NCI-H2081 treated with DMSO at 0.1 percent for 48 hours (cell line): ENCODE measurements around the gene CHRNA4.

Experiments
- DNase-seq: peaks from one replicate; lab custom pipeline; 2025; lab: John Stamatoyannopoulos, UW

CHRNA4 gene

DNA sequence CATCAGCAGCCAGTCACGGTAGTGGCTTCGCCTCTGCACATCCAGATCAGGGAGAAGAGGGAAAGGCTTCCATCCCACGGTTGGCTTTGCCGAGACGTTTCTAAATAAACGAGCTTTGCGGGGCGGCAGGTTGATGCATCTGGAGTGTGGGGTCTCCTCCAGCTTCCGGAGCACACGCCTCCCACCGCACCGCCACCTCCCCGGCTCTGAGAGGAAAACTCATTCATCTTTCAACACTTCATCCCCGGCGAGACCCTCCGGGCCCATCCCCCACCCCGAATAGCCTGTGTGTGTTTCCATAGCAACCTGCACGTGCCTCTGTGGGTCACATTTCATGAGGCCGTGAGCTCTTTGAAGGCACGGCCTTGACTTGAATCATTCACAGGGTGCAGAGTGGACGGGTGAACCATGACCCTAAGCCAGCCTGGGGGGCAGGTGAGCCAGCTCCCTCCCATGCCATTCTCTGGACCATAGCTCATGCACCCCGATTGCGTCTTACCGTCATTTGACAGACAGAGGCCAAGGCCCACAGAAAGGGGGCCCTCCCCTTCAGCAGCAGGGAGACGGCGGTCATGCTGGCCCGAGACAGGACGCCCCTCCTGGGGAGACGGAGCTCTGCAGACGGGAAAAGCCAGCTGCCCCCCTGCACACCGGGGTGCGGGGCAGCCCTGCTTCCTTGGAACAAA lies 16.2 kb upstream of the CHRNA4 start:
- no peak for DNase-seq

DNA sequence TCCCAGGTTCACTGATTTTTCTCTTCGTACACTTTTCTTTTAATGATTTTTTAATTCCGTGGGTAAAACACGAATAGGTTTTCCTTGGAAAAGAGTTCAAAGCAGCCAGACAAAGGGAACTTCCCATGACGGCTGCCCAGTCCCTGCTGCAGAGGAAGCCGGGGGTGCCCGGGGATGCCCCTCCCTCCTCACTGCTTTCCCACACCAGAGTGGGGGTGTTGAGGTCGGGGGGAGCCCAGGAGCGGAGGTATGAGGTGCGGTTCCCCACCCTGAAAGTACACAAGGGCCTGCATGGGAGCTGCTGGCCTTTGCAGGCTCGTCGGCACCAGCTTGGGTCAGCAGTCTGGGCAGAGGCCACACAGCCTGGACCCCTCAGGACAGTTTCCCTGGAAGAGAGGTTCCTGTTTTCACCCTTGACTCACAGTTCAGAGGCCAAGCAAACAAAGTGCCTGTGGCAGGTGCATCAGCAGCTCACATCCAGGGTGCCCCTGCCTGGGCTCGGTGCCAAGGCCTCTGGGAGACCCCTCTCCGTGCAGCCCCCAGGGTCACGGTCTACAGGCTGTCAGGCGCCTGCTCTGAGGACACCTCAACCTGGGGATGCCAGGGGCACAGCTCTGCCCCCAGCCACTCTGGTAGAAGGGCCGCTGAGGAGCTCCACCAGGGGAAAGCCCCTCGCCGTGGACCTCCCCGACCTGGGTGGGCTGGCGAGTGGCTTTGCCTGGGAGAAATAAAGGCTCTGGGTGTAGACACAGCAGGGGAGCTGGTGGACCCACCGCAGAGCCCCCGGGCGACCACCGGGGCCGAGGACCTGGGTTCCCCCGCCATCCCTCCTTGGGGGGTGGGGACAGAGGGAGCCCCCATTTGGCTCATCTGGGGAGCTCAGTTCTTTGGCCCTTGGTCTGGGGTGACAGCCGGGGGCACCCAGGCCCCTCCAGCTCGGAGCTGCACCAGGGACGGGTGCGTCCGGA lies 15.4 kb upstream of the CHRNA4 start:
- DNase-seq: no peak

DNA sequence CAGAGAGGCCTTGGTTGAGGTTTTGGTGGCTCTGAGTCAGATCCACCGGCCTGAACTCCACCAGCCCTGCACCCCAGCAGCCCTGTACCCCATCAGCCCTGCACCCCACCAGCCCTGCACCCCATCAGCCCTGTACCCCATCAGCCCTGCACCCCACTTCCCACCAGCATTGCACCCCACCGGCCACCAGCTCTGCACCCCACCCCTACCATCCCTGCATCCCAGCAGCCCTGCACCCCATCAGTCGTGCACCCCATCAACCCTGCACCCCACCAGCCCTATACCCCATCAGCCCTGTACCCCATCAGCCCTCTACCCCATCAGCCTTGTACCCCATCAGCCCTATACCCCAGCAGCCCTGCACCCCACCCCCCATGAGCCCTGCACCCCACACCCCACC lies 14.3 kb upstream of the CHRNA4 start:
- no peak for DNase-seq

DNA sequence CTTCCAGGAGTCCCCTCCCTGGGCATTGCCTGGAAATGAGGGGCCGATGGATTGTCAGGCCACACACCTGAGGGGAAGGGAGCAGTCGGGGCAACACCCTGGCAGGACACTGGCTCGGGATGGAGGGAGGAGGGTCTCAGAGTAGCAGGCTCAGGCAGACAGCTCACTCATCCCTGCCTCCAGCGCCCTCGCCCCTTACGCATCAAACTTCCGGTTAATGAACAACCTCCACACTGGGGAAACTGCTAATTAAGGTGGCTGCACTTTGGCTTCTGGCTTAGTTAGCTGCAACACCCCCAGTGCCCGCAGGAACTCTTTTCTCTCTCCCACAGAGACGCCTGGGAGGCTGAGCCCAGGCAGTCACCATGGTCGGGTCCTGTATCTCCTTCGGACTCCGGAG lies 13.4 kb upstream of the CHRNA4 start:
- no peak for DNase-seq

DNA sequence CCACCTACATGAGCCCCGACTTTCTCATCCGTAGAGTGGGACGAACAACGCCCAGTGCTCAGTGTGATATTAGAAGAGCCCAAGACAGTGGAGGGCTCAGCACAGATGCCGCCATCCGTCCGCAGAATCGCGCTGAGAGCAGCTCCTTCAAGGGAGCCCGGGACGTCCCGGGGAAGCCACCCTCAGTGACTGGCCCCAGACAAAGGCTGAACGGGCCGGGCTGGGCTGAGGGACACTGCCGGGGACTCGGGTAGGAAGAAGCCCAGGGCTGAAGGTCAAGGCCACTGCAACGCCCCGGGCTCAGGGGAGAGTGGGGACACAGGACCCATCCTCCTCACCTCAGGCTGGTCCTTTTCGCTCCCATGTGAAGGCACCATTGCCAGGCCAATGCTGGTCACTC lies 12.8 kb upstream of the CHRNA4 start:
- DNase-seq: no peak

DNA sequence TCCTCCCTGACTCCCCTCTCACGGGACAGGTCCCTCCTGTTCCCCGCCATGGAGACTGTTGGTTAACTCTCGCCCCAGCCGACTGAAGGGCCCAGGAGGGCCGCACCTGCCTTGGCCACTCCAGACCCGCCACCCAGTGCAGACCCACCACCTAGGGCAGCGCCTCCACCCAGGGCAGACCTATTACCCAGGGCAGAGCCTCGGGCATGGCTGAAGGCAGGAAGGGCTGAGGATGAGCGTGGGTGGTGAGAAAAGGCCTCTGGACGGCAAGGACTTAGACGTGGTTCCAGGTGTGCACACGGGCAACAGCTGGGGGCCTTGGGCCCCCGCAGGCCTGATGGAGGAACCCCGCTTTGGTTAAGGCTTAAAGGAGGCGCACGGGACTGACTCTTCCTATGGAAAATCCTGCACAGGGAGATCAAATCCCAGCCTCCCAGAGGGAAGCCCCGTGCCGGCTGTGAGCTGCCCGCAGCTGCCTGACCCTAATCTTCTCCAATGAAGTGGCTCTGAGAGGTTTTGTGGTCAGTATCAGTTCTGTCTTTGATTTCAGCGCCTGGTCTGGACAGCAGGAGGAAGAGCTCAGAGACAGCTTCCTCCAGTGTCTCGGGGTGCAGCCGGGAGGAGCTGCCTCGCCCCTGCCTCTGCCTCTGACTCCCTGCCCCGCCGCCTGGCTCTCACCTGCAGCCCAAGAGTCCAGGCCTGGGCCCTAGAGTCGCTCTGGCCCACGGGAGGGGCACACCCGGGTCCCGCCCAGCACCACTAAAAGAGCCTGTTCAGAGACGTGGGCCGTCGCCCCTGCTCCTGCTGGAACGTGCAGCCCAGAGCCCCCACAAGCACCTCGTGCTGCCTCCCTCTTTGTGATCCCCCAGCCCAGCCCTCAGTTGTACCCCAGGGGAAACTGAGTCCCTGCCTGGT lies 12.1 kb upstream of the CHRNA4 start:
- DNase-seq: no peak

DNA sequence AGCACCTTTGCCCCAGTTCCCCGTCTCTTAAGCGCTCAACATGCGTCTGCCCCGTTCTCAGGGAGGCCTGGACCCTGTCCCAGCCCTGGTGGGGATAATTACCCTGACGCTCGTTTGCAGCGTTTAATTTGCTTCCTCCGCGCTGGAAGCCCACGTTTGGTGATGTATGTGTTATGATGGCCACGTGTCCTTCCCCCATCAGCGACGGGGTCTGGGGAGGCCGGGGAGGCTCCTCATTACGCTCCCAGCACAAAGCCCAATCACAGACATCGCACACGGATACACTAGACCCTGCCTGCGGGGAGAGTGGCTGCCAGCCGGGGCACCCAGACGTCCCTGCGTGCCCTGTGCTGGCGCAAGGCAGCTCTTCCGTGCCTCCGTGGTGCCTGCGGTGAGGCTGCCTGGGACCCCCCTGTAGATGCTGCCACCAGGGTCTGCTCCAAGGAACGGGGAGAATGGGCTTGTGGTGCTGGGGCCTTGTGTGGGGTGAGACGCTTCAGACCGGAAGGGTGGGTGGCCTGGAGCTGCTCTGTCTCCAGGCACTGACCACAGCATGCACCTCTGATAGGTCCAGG lies 10.2 kb upstream of the CHRNA4 start:
- no peak for DNase-seq

DNA sequence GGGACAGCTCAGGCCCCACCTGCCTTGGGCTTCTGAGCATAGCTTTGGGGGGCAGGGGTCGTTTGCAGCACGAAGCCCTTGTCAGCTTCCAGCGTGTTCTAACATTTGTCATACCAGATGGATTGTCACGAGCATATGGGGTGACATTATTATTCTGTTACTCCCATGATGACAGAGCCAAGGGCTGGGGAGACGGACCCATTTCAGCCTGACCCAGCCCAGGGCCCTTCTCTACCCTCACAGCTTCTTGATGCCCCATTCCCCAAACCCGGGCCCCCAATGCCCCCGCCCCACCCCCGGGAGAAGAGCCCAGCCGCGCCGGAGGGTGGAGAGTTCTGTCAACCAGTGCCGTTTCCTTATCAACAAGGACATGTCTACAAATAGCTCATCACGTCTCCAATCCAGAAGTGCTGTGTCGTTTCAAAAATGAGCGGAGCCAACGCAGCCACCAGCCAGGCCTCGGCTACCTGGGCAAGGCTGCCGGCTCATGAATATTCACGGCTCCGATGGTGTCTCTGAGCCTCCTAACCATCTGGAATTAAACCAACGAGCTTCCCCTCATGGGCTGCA lies 9.6 kb upstream of the CHRNA4 start:
- DNase-seq: no peak

DNA sequence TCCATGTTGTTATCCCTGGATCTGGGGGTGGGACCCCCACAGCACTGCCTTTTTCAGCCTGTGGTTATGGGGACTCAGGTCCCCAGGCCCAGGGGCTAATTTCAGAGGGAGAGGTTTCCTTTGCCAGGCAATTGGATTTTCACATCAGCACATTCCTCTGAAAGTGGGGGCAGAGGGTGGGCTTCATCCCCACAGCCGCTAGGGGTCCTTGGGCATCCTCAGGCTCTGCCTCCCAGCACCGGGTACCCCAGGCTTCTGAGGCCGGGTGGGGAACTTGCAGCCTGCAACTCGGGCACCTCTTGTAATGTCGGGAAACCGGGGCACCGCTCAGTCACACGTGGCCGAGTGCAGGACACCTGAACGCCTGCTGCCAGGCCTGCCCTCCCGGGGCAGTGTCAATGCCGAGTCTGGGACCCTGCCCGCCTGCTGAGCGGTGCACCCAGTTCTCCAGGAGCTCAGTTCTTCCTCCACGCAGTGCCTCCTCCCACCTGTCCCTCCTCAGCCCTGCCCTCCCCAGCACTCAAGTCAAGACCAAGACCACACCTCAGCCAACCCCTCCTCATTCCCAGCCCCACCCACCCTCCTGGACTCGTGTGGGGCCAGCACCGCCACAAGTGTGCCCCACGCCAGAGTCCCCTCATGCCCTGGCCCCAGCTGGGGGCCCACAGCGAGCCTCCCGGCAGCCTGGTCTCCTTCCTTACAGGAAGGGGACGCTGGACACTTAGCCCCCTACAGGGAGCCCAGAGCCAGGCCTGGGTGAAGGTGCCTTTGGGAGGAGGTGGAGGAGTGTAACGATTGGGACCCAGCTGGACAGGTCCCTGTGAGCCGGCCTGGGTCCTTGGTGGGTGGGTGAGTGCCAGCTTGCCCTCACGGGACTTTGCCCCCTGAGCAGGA lies 8.8 kb upstream of the CHRNA4 start:
- no peak for DNase-seq

DNA sequence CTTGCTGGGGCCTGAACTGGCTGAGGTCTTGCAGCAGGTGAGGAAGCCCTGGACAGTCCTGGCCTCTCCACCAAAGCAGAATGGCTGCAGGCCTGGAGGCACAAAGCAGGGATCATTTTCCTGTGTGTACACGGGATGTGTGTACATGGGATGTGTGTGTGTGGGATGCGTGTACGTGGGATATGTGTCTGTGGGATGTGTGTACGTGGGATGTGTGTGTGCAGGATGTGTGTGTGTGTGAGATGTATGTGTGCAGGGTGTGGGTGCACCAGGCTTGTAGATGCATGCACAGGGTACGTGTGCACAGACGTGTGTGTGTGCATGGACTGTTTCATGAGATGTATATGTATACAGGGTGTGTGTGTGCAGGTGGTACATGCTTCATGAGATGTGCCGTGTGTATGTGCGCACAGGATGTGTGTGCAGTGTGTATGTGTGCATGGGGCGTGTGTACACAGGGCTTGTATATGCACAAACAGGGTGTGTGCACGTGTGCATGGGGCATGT lies 7.9 kb upstream of the CHRNA4 start:
- DNase-seq: no peak

DNA sequence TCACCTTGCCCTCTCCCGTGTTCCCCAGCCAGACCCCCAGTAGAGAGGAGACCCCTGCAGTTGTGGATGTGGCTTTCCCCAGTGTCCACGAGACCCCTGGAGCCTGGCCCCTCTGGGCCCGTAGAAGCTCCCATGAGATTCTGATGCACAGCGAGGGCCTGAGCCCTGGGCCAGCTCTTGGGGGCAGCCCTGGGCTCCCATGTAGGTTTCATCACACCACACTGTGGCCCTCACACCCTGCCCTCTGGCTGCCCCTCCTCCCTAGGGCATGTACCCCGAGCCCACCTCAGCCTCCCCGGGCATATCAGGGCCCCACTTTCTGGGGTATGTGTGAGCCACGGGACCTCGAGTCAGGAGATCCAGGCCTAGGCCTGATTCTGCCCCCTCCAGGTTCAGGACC lies 7.0 kb upstream of the CHRNA4 start:
- no peak for DNase-seq

DNA sequence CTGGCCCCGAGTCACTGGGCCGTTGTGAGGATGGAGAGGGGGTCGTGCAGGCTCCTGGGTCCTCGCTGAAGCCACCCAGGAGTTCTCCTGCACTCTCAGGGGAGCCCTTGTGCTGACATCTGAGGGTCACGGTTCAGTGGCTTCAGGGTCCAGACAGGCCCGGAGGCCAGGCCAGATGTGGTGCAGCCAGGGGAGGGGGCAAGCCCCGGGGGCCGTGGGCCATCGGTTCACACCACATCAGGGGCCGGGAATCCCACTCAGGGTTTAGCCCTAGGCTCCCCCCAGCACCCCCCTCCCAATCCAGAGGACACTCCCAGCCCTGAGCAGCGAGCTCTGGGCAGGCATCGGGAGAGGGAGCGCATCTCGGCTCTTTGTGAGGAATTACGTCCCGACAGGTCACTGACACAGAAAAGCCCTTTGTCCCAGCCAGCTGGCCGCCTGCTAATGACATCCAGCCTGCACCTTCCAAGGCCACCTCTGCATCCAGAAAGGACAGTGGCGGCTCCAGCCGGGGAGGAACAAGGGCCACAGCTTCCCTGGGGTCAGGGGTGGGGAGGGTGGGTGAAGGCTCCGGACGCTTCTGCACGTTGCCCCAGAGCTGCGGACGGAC lies 6.4 kb upstream of the CHRNA4 start:
- DNase-seq: no peak

DNA sequence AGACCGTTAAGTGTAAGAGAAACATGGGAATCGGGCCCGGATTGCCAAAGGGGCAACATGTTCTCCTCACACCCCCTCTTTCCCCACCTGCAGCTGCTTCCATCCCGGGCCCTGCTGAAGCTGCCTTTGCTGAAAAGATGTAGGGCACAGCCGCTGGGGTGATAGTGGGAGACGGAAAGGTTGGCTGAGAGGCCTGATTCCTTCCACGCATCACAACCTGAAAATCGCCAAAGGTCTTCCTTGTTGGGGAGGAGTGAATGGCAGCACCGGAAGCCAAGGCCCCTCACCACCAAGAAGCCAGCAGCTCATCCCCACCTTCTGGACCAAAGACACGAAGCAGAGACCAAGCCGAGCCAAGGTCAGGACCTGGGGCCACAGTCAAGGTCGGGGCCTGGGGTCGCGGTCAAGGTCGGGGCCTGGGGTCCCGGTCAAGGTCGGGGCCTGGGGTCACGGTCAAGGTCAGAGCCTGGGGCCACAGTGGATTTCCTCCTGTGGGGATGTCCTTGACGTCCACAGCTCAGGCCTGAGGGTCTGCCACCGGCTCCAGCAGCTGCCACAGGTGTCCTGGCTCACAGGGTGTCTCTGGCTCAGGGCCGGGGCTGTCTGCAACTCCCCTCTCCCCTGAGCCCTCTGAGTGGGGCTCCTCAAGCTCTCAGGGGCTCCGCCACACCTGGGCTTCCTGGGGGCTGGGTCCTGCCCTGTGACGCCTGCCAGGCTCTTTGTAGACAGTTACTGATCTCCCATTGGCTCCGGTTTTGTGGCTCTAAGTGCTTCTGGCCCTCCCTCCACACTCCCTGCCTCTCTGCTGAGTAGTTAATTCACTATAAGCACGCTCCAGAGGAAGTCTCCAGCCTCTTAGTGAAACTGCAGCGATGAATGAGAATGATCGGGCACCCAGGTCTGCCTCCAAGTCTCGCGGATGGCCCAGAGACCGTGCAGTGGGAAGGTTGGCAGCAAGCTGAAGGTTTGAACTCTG lies 5.5 kb upstream of the CHRNA4 start:
- DNase-seq: no peak

DNA sequence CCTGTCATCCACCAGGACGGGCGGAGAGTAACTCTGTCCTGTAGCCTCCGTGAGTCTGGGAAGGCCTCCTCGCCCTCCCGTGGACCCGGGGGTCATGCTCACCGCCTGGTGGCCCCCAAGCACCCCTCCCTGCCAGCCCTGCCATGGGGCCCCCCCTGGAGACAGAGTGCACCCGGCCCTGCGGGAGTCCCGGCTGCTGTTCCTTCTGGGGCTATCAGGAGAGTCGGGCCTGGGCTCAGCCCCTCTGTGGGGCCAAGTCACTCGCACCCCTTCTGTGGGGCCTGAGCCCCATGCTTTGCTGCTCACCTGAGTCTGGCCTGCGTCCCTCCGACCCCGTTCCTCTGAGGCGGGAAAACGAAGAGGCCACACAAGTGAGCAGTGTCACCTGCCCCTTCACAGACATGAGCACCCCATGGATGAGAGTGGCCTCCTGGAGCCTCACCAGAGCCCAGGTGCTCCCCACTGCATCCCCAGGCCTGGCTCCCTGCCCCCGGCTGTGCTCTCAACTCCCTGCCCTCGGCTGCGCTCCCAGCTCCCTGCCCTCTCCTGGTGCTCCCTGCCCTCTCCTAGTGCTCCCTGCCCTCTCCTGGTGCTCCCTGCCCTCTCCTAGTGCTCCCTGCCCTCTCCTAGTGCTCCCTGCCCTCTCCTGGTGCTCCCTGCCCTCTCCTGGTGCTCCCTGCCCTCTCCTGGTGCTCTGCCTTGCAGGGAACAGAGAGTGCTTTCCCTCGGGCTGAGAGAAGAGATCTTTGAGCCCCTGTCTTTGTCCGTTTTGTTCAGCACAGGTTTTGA lies 4.6 kb upstream of the CHRNA4 start:
- no peak for DNase-seq

DNA sequence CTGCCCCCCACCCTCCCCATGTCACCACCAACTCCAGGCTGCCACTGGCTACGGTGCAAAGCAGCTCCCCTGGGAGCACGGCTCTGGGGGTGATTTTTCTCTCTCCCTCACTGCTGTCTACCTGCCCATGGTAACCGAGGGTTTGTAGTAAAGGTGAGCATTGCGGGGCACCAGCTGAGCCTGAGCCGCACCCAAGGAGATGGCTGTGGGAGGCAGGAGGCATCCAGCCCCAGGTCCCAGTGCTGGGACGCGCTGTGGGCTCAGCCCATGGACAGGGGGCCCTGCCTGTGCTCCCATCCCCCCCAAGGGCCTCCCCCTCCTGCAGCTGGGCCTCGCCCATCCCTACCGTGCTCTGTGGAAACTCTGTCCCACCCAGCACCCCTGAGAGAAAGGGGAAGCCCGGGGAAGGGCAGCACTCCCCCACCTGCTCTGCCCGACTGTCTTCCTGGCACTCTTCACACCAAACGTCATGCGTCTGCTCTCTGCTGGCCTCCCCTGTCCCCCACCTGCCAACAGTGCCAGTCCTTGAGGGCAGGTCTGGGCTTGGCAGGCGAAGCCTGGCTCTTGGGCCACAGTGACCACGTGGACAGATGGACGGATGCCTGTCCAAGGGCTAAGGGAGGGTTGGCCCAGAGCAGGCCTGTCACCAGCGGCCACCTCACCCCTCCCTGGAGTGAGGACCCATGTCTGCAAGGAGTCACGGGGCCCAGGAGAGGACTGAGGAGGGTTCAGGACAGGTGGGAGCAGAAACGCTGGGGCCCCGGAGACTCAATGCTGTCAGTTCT lies 3.8 kb upstream of the CHRNA4 start:
- no peak for DNase-seq

DNA sequence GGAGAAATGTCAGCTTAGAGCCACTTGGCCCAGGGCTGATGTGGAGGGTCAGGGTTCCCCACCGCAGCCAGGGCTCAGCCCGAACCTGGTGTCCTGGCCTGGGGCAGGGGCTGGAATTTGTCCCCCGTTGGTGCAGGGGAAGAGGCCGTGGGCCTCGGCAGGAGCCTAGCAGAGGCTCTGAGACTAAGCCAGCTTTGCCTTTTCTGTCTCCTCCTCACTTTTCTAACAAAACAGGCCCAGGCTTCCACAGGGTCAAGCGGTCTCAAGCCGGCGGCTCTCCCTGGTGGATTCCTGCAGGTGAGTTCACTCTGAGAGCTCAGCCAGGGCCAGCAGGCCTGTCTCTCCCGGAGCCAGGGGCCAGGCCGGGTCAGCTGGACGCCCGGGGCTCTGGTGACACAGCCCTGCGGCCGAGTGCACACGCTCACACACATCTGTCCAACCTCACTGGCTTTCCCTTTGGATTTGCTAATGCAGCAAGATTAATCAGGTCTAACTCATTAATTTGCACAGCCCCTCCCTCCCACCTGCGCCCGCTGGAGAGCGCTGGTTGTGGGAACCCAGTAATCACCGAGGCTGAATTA lies 2.9 kb upstream of the CHRNA4 start:
- DNase-seq: no peak
